ENCODE data around the gene ABCC12. TPM values are rescaled to one million over a fixed set of nuclear protein-coding genes. Genes with fewer than 3 reads are reported as not detected.

Gene ABCC12
- polyA plus RNA-seq, 2 of the 4 experiments (the other 2 are of a cell fraction): 0.23 TPM; not detected in 1

DNA sequence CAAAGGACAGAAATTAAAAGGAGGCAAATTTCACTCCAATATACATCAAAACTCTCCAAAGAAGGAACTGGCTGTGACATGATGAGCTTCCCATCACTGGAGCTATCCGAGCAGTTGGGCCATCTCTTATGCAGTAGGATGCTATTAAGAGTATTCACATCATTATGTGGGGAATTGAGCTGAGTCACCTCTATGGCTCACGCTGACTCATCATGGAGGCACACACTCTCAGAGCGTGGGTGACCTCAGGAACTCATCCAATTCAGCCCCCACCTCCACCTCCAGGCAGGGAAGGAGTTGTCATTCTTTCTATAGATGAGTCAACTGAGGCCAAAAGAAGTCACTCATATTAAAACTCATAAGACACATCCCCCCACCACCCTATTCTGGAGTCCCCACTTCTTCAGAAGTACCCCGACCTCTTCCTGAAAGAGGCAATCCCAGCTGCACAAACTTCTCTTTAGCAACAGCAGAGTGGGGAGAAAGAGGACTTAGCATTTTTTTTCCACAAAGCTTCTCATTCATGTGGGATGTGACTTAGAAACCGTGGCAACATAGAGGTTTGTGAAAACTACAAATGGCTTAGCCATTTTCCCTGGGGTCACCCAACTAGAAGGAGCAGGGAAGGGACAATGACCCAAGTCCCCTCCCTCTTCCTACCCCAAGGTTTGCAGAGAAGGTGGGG lies 32.5 kb downstream of the ABCC12 start (continued):
- TF ChIP-seq RAD21 (conservative IDR thresholded peaks at IDR 0.05 in 1 of 2, IDR thresholded peaks at IDR 0.05 in 1 of 2) (peak; percentile 14 to 39; a peak in 3 of 5 replicates), ELK1 (IDR thresholded peaks at IDR 0.05; ENCODE audit: low read depth, low read length) (no peak), ZFP36 (IDR thresholded peaks at IDR 0.05; ENCODE audit: borderline replicate concordance, partially characterized antibody) (no peak), NFE2L2 (conservative IDR thresholded peaks at IDR 0.05; ENCODE audit: low read length) (peak; percentile 89), CEBPB (IDR thresholded peaks at IDR 0.05) (peak in 1 of 2 experiments; percentile 66; a peak in 2 of 4 replicates), SREBF2 (IDR thresholded peaks at IDR 0.05) (no peak), HEYL (CRISPR knock-in tag; IDR thresholded peaks at IDR 0.05) (no peak), PBX3 (IDR thresholded peaks at IDR 0.05) (peak; percentile 51; the same call in 1 of the 2 replicates), FOSB (CRISPR knock-in tag; IDR thresholded peaks at IDR 0.05) (no peak), RARB (CRISPR knock-in tag; IDR thresholded peaks at IDR 0.05) (no peak), HOXA7 (CRISPR knock-in tag; IDR thresholded peaks at IDR 0.05) (no peak), JUNB (IDR thresholded peaks at IDR 0.05) (peak; percentile 99), NR3C1 (IDR thresholded peaks at IDR 0.05) (no peak), SMC3 (IDR thresholded peaks at IDR 0.05) (peak; percentile 31; the same call in 1 of the 3 replicates), POLR2AphosphoS2 (conservative IDR thresholded peaks at IDR 0.05; ENCODE audit: low read length) (no peak), KDM1A (IDR thresholded peaks at IDR 0.05; ENCODE audit: low read depth) (no peak), EHMT2 (IDR thresholded peaks at IDR 0.05; ENCODE audit: low read depth) (no peak), HOXB5 (CRISPR knock-in tag; IDR thresholded peaks at IDR 0.05) (peak; percentile 20; the same call in 1 of the 2 replicates), NPAS2 (CRISPR knock-in tag; IDR thresholded peaks at IDR 0.05; ENCODE audit: borderline replicate concordance) (no peak), CHD2 (IDR thresholded peaks at IDR 0.05; ENCODE audit: low read length, partially characterized antibody) (no peak), HOXB13 (CRISPR knock-in tag; IDR thresholded peaks at IDR 0.05; ENCODE audit: low read depth) (no peak), ZSCAN20 (CRISPR knock-in tag; IDR thresholded peaks at IDR 0.05) (no peak), ZC3H11A (IDR thresholded peaks at IDR 0.05) (no peak), MAZ (IDR thresholded peaks at IDR 0.05; ENCODE audit: borderline replicate concordance, low read depth, low read length) (no peak), FOSL2 (IDR thresholded peaks at IDR 0.05) (peak; percentile 99), FOSL2 (CRISPR knock-in tag; IDR thresholded peaks at IDR 0.05) (peak; percentile 99), FOXS1 (CRISPR knock-in tag; IDR thresholded peaks at IDR 0.05) (no peak), REST (IDR thresholded peaks at IDR 0.05) (no peak), HES2 (IDR thresholded peaks at IDR 0.05) (0 out of 2 replicates have a peak, but pooled peaks have one; percentile 19), JUN (IDR thresholded peaks at IDR 0.05) (peak; percentile 83 to 94)
- TF ChIP-seq, protein P1, sequence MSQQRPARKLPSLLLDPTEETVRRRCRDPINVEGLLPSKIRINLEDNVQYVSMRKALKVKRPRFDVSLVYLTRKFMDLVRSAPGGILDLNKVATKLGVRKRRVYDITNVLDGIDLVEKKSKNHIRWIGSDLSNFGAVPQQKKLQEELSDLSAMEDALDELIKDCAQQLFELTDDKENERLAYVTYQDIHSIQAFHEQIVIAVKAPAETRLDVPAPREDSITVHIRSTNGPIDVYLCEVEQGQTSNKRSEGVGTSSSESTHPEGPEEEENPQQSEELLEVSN (IDR thresholded peaks at IDR 0.05; ENCODE audit: borderline replicate concordance, low read depth): 0 out of 2 replicates have a peak, but pooled peaks have one; percentile 18

Data from A549 (cell line).